RCC 7860 (cell line): ENCODE data around the gene DBP.

Experiments used
- DNase-seq: peaks from one replicate; pipeline ENCODE4 v3.0.0-alpha.2; 2015; ENCODE audit warnings: low spot score
- FAIRE-seq: peaks from 2 replicates; lab custom pipeline; 2012; peaks lifted over from hg19 to GRCh38; lab: Jason Lieb, UNC

The DBP gene

DNA sequence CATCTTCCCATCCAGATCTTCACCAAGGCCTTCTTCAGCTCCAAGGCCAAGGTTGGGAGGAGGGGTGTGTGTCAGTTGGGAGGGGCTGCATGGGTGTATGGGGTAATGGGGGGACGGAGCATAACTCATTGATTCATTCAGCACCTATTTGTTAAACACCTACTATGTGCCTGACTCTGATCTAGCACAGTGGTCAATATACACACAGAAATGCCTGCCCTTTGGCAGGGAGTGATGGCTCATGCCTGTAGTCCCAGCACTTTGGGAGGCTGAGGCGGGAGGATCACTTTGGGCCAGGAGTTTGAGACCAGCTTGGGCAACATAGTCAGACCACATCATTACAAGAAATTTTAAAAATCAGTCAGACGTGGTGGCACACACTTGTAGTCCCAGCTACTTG is 49.8 kb downstream of the DBP start:
- FAIRE-seq (no peak), DNase-seq (no peak)

DNA sequence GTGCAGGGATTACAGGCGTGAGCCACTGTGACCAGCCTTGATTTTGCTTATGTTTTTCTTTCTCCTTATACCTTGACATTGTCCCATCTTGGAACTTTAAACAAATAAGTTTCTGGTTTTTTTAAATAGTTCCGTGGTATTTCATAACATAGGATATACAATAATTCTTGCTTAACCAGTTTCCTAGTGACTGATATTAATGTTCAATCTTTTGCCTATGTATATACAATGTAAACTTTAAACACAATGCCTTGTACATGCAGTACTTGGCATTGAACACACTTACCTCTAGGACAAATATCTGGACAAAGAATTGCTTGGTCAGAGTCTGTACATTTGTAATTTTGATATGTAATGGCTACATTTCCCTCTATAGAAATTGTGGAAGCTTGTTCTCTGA is 55.0 kb downstream of the DBP start:
- DNase-seq: no peak
- FAIRE-seq: no peak
